Measurements from ENCODE around the gene OR8B12. TPM values are rescaled to one million over a fixed set of nuclear protein-coding genes. Genes with fewer than 3 reads are reported as not detected.

Gene OR8B12
- total and polyA plus RNA-seq, 2 of the 4 experiments (the other 2 are of a cell fraction), result not detected

- no TSS peak for BruUV-seq (replicated peaks)
- no peak overlapping the region for H4K5ac ChIP-seq (ENCODE audit: low read depth, low read length)
- intact Hi-C loops (cut with micrococcal nuclease) (no loop called here), in situ Hi-C loops (cut with MboI; ENCODE audit: low sequenced_read_pairs) (no loop called here), dilution Hi-C loops (cut with HindIII; ENCODE audit: low sequenced_read_pairs, unreplicated experiment) (no loop called here)
- H2BK15ac ChIP-seq (ENCODE audit: low read depth, low read length), result no peak overlapping the region
- no peaks in the 10 kb centered on the region for H3K27me3 ChIP-seq (ENCODE audit: control insufficient read depth, insufficient read depth, low read length)
- H3K4me3 ChIP-seq (ENCODE audit: insufficient read depth, low read depth, low read length), result no peak overlapping the region
- H2BK5ac ChIP-seq (ENCODE audit: low read depth, low read length, poor library complexity, severe bottlenecking), result no peak overlapping the region
- DNase-seq (no peak), ATAC-seq (ENCODE audit: low read depth) (no peak)
- no peak overlapping the region for H4K91ac ChIP-seq (ENCODE audit: insufficient read depth, low read depth, low read length)
- H3K4ac ChIP-seq (ENCODE audit: low read depth, low read length), result no peak overlapping the region
- H4K20me1 ChIP-seq (ENCODE audit: insufficient read depth, low read length), result no peaks in the 10 kb centered on the region
- no peaks in the 10 kb centered on the region for H3K79me1 ChIP-seq (ENCODE audit: low read depth in 1 of 2, low read length in 2 of 2)
- peak overlapping the region; percentile 24 for H2AK9ac ChIP-seq (replicated peaks; ENCODE audit: low read depth, low read length, poor library complexity)
- H3K36me3 ChIP-seq (ENCODE audit: control insufficient read depth, insufficient read depth, low read length), result no peaks in the 10 kb centered on the region
- H2AK5ac ChIP-seq (ENCODE audit: low read depth, low read length), result no peak overlapping the region
- no peak overlapping the region for H3K27ac ChIP-seq (ENCODE audit: insufficient read depth, low read length)
- CTCF ChIA-PET, result no interaction called here
- no peaks in the 10 kb centered on the region for H3K9me3 ChIP-seq (ENCODE audit: control insufficient read depth, insufficient read depth, low read length)
- H2BK120ac ChIP-seq (ENCODE audit: low read depth, low read length), result no peak overlapping the region
- no peak overlapping the region for H3K4me2 ChIP-seq (ENCODE audit: low read depth, low read length)
- no peak overlapping the region for H3K23ac ChIP-seq (ENCODE audit: low read depth, low read length)
- H4K8ac ChIP-seq (ENCODE audit: low read depth in 2 of 2, low read length in 2 of 2), result no peak overlapping the region
- no peak overlapping the region for H2BK20ac ChIP-seq (ENCODE audit: low read depth, low read length)
- no peak overlapping the region for H3K56ac ChIP-seq (ENCODE audit: extremely low read depth, insufficient read depth, low read length)
- H3K9ac ChIP-seq (ENCODE audit: low read depth, low read length), result no peak overlapping the region
- no peaks in the 10 kb centered on the region for H3K9me1 ChIP-seq (ENCODE audit: insufficient read depth, low read length)
- no CpG with 5 or more reads among the region's 4 CpGs for WGBS, 2 experiments (ENCODE audit: extremely low coverage in 2 of 2, insufficient read length in 1 of 2)
- no peak for TF ChIP-seq POLR2A (IDR thresholded peaks at IDR 0.05; ENCODE audit: low read depth, low read length)
- TF ChIP-seq RCOR1 (IDR thresholded peaks at IDR 0.05; ENCODE audit: insufficient replicate concordance, low read length), result no peak
- TF ChIP-seq ELK1 (IDR thresholded peaks at IDR 0.05; ENCODE audit: borderline replicate concordance, low read depth, low read length), result no peak
- TF ChIP-seq USF2 (IDR thresholded peaks at IDR 0.05; ENCODE audit: low read depth, low read length), result no peak
- TF ChIP-seq FOS (IDR thresholded peaks at IDR 0.05; ENCODE audit: low read depth, low read length), result no peak
- TF ChIP-seq NFE2L2 (IDR thresholded peaks at IDR 0.05; ENCODE audit: low read depth, low read length), result no peak
- TF ChIP-seq MAFK (IDR thresholded peaks at IDR 0.05; ENCODE audit: low read depth, low read length), result no peak
- no peak for TF ChIP-seq MXI1 (IDR thresholded peaks at IDR 0.05; ENCODE audit: borderline replicate concordance, low read depth, low read length)
- no peak overlapping the region for H2AFZ ChIP-seq (replicated peaks; ENCODE audit: low read length, poor library complexity)
- POLR2A ChIA-PET (ENCODE audit: unreplicated experiment), result no interaction called here
- no peak overlapping the region for H3K14ac ChIP-seq (replicated peaks; ENCODE audit: low read depth, low read length)
- H3K4me1 ChIP-seq (ENCODE audit: control insufficient read depth, insufficient read depth, low read length), result no peaks in the 10 kb centered on the region
- no peak overlapping the region for H3K18ac ChIP-seq (ENCODE audit: low read depth, low read length)
Measured at GRCh38 chr11:124510279-124510678, 33.2 kb downstream of the OR8B12 start.
